ENCODE measurements around the gene CD46. TPM values are rescaled to one million over a fixed set of nuclear protein-coding genes. Genes with fewer than 3 reads are reported as not detected.
A peak's percentile ranks its signal among the peaks of the same experiment; 100 is the strongest.

The CD46 gene
- polyA plus RNA-seq, 1 experiment: 61.7 TPM

GRCh38 chr1:207810606-207811295 is 58.9 kb downstream of the CD46 start:
- TF ChIP-seq CTCF (IDR thresholded peaks at IDR 0.05; ENCODE audit: insufficient read depth, low read depth, low read length): no peak
- Histone ChIP-seq H3K36me3 (ENCODE audit: control insufficient read depth, insufficient read depth, low read length) (peaks cover 21% of the 10 kb centered on the region), H3K4me3 (ENCODE audit: low read depth, low read length) (no peak overlapping the region), H3K27me3 (ENCODE audit: control insufficient read depth, insufficient read depth, low read length) (no peaks in the 10 kb centered on the region)
- ChIA-PET CTCF (interaction anchor here (1.0 to 5.1 kb wide), 8 partner anchors 8 to 154 kb away, joined by 3 to 47 read pairs (median 6); no protein-coding TSS in a partner anchor), POLR2A (no interaction called here)
- no peak for DNase-seq (ENCODE audit: low read depth)

DNA sequence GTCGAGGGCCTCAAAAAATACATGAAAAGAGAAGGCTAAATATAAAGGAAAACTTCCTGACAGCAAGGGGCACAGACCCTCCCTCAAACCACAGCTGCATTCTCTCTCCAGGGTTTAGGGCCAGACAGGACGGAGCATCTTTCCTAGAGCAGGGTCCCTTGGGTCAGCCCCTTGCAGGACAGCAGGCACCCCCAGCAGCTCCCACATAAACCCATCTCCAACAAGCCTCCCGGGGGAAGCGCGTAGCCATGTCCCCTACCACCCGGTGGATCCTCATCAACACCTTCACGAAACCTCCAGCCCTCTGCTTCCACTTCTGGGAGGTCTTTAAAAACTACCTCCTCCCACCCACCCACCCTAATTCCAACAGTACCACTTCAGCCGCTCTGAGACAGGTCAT is 59.5 kb downstream of the CD46 start:
- ChIA-PET POLR2A (no interaction called here), CTCF (interaction anchor here (1.0 to 5.1 kb wide), 10 partner anchors 9 to 153 kb away, joined by 3 to 47 read pairs (median 7); no protein-coding TSS in a partner anchor)
- no peak for DNase-seq (ENCODE audit: low read depth)
- no peak for TF ChIP-seq CTCF (IDR thresholded peaks at IDR 0.05; ENCODE audit: insufficient read depth, low read depth, low read length)
- Histone ChIP-seq H3K4me3 (ENCODE audit: low read depth, low read length) (no peak overlapping the region), H3K27me3 (ENCODE audit: control insufficient read depth, insufficient read depth, low read length) (no peaks in the 10 kb centered on the region), H3K36me3 (ENCODE audit: control insufficient read depth, insufficient read depth, low read length) (peaks cover 26% of the 10 kb centered on the region)

DNA sequence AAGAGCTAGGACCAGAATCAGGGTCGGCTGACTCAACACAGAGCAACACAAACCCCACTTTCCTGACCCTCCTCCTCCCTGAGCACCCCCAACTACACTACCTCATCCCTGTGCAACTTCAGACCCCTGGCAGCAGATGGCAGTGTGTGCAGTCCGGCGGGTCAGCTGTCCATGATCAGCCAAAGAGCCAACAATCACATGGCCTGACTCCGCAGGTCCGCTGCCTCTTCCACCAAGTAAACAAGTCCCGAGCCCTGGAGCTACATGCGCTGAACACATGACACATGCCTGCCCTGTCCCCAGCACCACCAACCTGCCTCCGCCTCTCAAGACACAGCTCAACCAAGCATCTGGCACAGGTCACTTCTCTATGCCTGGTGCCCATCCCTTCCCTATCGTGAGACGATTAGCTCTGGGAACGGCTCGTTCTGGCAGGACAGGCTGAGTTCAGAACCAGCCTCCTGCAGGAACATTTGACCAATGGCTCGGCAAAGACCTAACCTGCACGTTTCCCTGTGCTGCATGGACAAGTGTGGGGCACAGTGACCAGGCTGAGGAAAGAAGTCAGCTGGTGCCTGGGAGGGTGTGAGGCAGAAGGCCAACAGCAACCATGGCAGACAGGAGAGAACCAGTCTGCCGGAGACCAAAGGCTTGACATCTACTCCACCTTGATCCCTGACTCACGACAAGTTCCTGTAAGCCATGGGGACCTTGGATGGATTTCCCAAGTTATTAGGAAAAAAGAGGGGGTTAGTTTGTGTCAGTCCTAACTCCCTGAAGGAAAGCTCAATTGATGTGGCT is 60.3 kb downstream of the CD46 start:
- DNase-seq (ENCODE audit: low read depth): no peak
- Histone ChIP-seq H3K27me3 (ENCODE audit: control insufficient read depth, insufficient read depth, low read length) (no peaks in the 10 kb centered on the region), H3K36me3 (ENCODE audit: control insufficient read depth, insufficient read depth, low read length) (peaks cover 28% of the 10 kb centered on the region), H3K4me3 (ENCODE audit: low read depth, low read length) (no peak overlapping the region)
- POLR2A ChIA-PET: no interaction called here
- CTCF ChIA-PET: interaction anchor here (0.8 to 5.1 kb wide), 13 partner anchors 9 to 191 kb away, joined by 3 to 47 read pairs (median 6); no protein-coding TSS in a partner anchor
- TF ChIP-seq CTCF (IDR thresholded peaks at IDR 0.05; ENCODE audit: insufficient read depth, low read depth, low read length): peak; percentile 64

GRCh38 chr1:207812778-207813511 is 61.1 kb downstream of the CD46 start:
- Histone ChIP-seq H3K4me3 (ENCODE audit: low read depth, low read length) (no peak overlapping the region), H3K27me3 (ENCODE audit: control insufficient read depth, insufficient read depth, low read length) (no peaks in the 10 kb centered on the region), H3K36me3 (ENCODE audit: control insufficient read depth, insufficient read depth, low read length) (peaks cover 25% of the 10 kb centered on the region)
- POLR2A ChIA-PET: no interaction called here
- DNase-seq (ENCODE audit: low read depth): no peak
- CTCF ChIA-PET: interaction anchor here (1.0 to 5.1 kb wide), 6 partner anchors 8 to 151 kb away, joined by 3 to 47 read pairs (median 9); no protein-coding TSS in a partner anchor
- TF ChIP-seq CTCF (IDR thresholded peaks at IDR 0.05; ENCODE audit: insufficient read depth, low read depth, low read length): no peak

GRCh38 chr1:207813512-207813881 is 61.6 kb downstream of the CD46 start:
- H3K4me3 ChIP-seq (ENCODE audit: low read depth, low read length): no peak overlapping the region
- no peak for TF ChIP-seq CTCF (IDR thresholded peaks at IDR 0.05; ENCODE audit: insufficient read depth, low read depth, low read length)
- no peaks in the 10 kb centered on the region for H3K27me3 ChIP-seq (ENCODE audit: control insufficient read depth, insufficient read depth, low read length)
- ChIA-PET POLR2A (no interaction called here), CTCF (interaction anchor here (4.5 kb wide), 1 partner anchor 151 kb away, joined by 16 read pairs; no protein-coding TSS in a partner anchor)
- H3K36me3 ChIP-seq (ENCODE audit: control insufficient read depth, insufficient read depth, low read length): peaks cover 22% of the 10 kb centered on the region
- DNase-seq (ENCODE audit: low read depth): no peak

All from BJ (cell line).